H1 (cell line): ENCODE results near the gene RUFY3. TPM values are rescaled to one million over a fixed set of nuclear protein-coding genes. Genes with fewer than 3 reads are reported as not detected.

Source experiments
- CTCF ChIA-PET: fragments of 300-600 bp; sonication (Branson Sonifier 250); formaldehyde crosslinking; loops from one replicate; lab custom pipeline; 2021; ENCODE audit not compliant: partially characterized antibody; lab: Charles Lee
- POLR2A ChIA-PET: fragments of 300-600 bp; sonication (Branson Sonifier 250); formaldehyde crosslinking; loops from one replicate; lab custom pipeline; 2021; ENCODE audit warnings: inconsistent platforms; ENCODE audit not compliant: partially characterized antibody; lab: Charles Lee
- DNase-seq, 2 experiments: peaks; one replicate each; pipeline versions ENCODE4 v3.0.0 to v3.0.0-alpha.2; 2010 to 2022; ENCODE audit warnings: low spot score in 2 of 2, low read depth in 1 of 2, mixed read lengths in 1 of 2
- FAIRE-seq: peaks from 2 replicates; lab custom pipeline; 2011; peaks lifted over from hg19 to GRCh38; lab: Jason Lieb, UNC
- H2AFZ ChIP-seq: 2 replicates; pipeline ENCODE4 v1.8.1; 2012; ENCODE audit warnings: low read length, inconsistent platforms
- H2AK5ac ChIP-seq: 2 replicates; pipeline ENCODE4 v1.6.1; 2013; ENCODE audit warnings: low read depth, low read length
- H2BK120ac ChIP-seq: replicated peaks from 2 replicates; pipeline ENCODE3; 2013; ENCODE audit warnings: low read depth, low read length, inconsistent platforms
- H2BK12ac ChIP-seq: 2 replicates; pipeline ENCODE4 v1.6.1; 2013; ENCODE audit warnings: low read depth, low read length
- H2BK15ac ChIP-seq: 2 replicates; pipeline ENCODE4 v1.6.1; 2013; ENCODE audit warnings: low read length
- H2BK20ac ChIP-seq: 2 replicates; pipeline ENCODE4 v1.6.1; 2013; ENCODE audit warnings: low read length
- H2BK5ac ChIP-seq: 2 replicates; pipeline ENCODE4 v1.6.1; 2013; ENCODE audit warnings: low read depth, low read length
- H3K14ac ChIP-seq: 2 replicates; pipeline ENCODE4 v1.6.1; 2013; ENCODE audit warnings: inconsistent platforms; ENCODE audit not compliant: insufficient read length
- H3K18ac ChIP-seq: 2 replicates; pipeline ENCODE4 v1.6.1; 2013; ENCODE audit warnings: low read length; ENCODE audit errors: extremely low read depth
- H3K23ac ChIP-seq: 2 replicates; pipeline ENCODE4 v1.6.1; 2013; ENCODE audit warnings: inconsistent platforms; ENCODE audit not compliant: insufficient read length
- H3K23me2 ChIP-seq: 2 replicates; pipeline ENCODE4 v1.6.1; 2013; ENCODE audit warnings: low read depth, low read length
- H3K27ac ChIP-seq: 2 replicates; pipeline ENCODE4 v1.6.1; 2011; ENCODE audit warnings: low read depth, low read length, inconsistent platforms
- H3K27me3 ChIP-seq, 4 experiments: replicated peaks in 1 of 4; 1 replicate in 1 of 4; 2 replicates in 3 of 4; pipeline versions ENCODE4 v1.6.1 to v1.8.1; 2011 to 2013; ENCODE audit warnings: low read length in 3 of 4, mild to moderate bottlenecking in 3 of 4, inconsistent platforms in 2 of 4, mixed read lengths in 2 of 4, moderate library complexity in 1 of 4; ENCODE audit not compliant: control insufficient read depth in 3 of 4, insufficient read depth in 3 of 4; ENCODE audit errors: extremely low read depth in 1 of 4
- H3K36me3 ChIP-seq, 4 experiments: 2 replicates each; pipeline versions ENCODE4 v1.6.1 to v1.8.1; 2011 to 2013; ENCODE audit warnings: mild to moderate bottlenecking in 4 of 4, low read length in 3 of 4, moderate library complexity in 2 of 4, control low read depth in 1 of 4, inconsistent platforms in 1 of 4; ENCODE audit not compliant: insufficient read depth in 4 of 4, control insufficient read depth in 2 of 4
- H3K4ac ChIP-seq: replicated peaks from 2 replicates; pipeline ENCODE3; 2013; ENCODE audit warnings: low read length, low read depth, mixed read lengths, inconsistent platforms; ENCODE audit not compliant: insufficient read length
- H3K4me1 ChIP-seq, 4 experiments: replicated peaks in 1 of 4; 1 replicate in 1 of 4; 2 replicates in 3 of 4; pipeline versions ENCODE4 v1.6.1 to v1.8.1; 2011 to 2013; ENCODE audit warnings: low read length in 3 of 4, inconsistent platforms in 2 of 4, mixed read lengths in 1 of 4; ENCODE audit not compliant: insufficient read depth in 4 of 4, control insufficient read depth in 3 of 4
- H3K4me2 ChIP-seq, 2 experiments: 2 replicates each; pipeline versions ENCODE4 v1.6.1 to v1.8.1; 2011 to 2013; ENCODE audit warnings: low read depth in 2 of 2, low read length in 2 of 2, control low read depth in 1 of 2, inconsistent platforms in 1 of 2, mild to moderate bottlenecking in 1 of 2; ENCODE audit not compliant: insufficient read depth in 1 of 2
- H3K4me3 ChIP-seq, 4 experiments: fragments of 200-600, 300-600 bp in 1 of 4; sonication (generic), shearing (Covaris generic), sonication (Bioruptor Twin) in 1 of 4; 2 replicates each; pipeline versions ENCODE4 v1.5.1 to v1.8.1; 2011 to 2016; ENCODE audit warnings: low read length in 4 of 4, low read depth in 3 of 4, control low read depth in 2 of 4, inconsistent platforms in 2 of 4, mild to moderate bottlenecking in 2 of 4, mixed read lengths in 1 of 4, moderate library complexity in 1 of 4; ENCODE audit not compliant: insufficient read depth in 2 of 4; ENCODE audit errors: extremely low read depth in 1 of 4
- H3K56ac ChIP-seq: replicated peaks from 2 replicates; pipeline ENCODE3; 2013; ENCODE audit warnings: low read depth, mild to moderate bottlenecking, mixed read lengths, low read length, inconsistent platforms; ENCODE audit not compliant: insufficient read length
- H3K79me1 ChIP-seq: 2 replicates; pipeline ENCODE4 v1.6.1; 2013; ENCODE audit warnings: low read depth, low read length, control low read depth
- H3K79me2 ChIP-seq, 2 experiments: 2 replicates each; pipeline versions ENCODE4 v1.6.1 to v1.8.1; 2012 to 2013; ENCODE audit warnings: low read length in 2 of 2, mild to moderate bottlenecking in 2 of 2, inconsistent platforms in 1 of 2; ENCODE audit not compliant: insufficient read depth in 2 of 2, control insufficient read depth in 1 of 2
- H3K9ac ChIP-seq, 4 experiments: replicated peaks in 1 of 4; 1 replicate in 1 of 4; 2 replicates in 3 of 4; pipeline versions ENCODE4 v1.6.1 to v1.8.1; 2011 to 2013; ENCODE audit warnings: low read depth in 3 of 4, low read length in 3 of 4, control low read depth in 2 of 4, mild to moderate bottlenecking in 2 of 4, moderate library complexity in 2 of 4, inconsistent platforms in 1 of 4; ENCODE audit errors: extremely low read depth in 1 of 4
- H3K9me3 ChIP-seq, 2 experiments: 2 replicates each; pipeline versions ENCODE4 v1.6.1 to v1.8.1; 2012 to 2013; ENCODE audit warnings: mild to moderate bottlenecking in 2 of 2, moderate library complexity in 2 of 2, control low read depth in 1 of 2, inconsistent platforms in 1 of 2, low read depth in 1 of 2, low read length in 1 of 2, mixed read lengths in 1 of 2; ENCODE audit not compliant: insufficient read depth in 2 of 2
- H4K20me1 ChIP-seq, 2 experiments: replicated peaks in 1 of 2; 2 replicates each; pipeline versions ENCODE3 to v1.8.1; 2011 to 2013; ENCODE audit warnings: inconsistent platforms in 2 of 2, low read length in 2 of 2, mild to moderate bottlenecking in 1 of 2; ENCODE audit not compliant: insufficient read depth in 2 of 2, control insufficient read depth in 1 of 2
- H4K5ac ChIP-seq: 2 replicates; pipeline ENCODE4 v1.6.1; 2013; ENCODE audit warnings: low read length, low read depth, mixed read lengths, inconsistent platforms; ENCODE audit not compliant: insufficient read length
- H4K8ac ChIP-seq: 2 replicates; pipeline ENCODE4 v1.8.0; 2013; ENCODE audit warnings: mild to moderate bottlenecking, moderate library complexity, low read length, inconsistent platforms; ENCODE audit not compliant: insufficient read depth; ENCODE audit errors: extremely low read depth
- H4K91ac ChIP-seq: replicated peaks from 2 replicates; pipeline ENCODE3; 2013; ENCODE audit warnings: low read length, mixed read lengths, inconsistent platforms; ENCODE audit not compliant: insufficient read length
- NRF1 ChIP-seq: IDR thresholded peaks from 2 replicates; pipeline ENCODE4 v1.6.1; 2011; ENCODE audit warnings: mild to moderate bottlenecking, low read depth, low read length, improper control_type of control experiment
- POU5F1 ChIP-seq: IDR thresholded peaks from 2 replicates; pipeline ENCODE4 v1.6.1; 2011; ENCODE audit warnings: low read depth, mild to moderate bottlenecking, low read length, moderate library complexity
- WGBS, 2 experiments: shearing (Covaris generic) in 1 of 2; methylation state at CpG; one replicate each; pipeline versions ENCODE4 v1.1.6 to v1.1.7; 2013 to 2015; ENCODE audit warnings: low lambda C conversion rate in 2 of 2, mixed read lengths in 2 of 2, inconsistent platforms in 1 of 2, low coverage in 1 of 2, missing lambda C conversion rate in 1 of 2; ENCODE audit not compliant: insufficient replicate concordance in 2 of 2, insufficient coverage in 1 of 2, insufficient read length in 1 of 2; ENCODE audit errors: extremely low coverage in 1 of 2, missing lambda C conversion rate in 1 of 2; 5-methylcytosine and 5-hydroxymethylcytosine counted together
- polyA plus RNA-seq, 7 experiments: library from polyadenylated mRNA; depleted of rRNA in 3 of 7; stranded (reverse) in 5 of 7; unstranded in 2 of 7; fragments of >200 nt in 5 of 7; fragments of 200-250 nt in 2 of 7; gene quantifications; 1 replicate in 5 of 7; 2 replicates in 1 of 7; 4 replicates in 1 of 7; pipeline versions ENCODE4 v1.2.1 to v1.2.3, GENCODE V29; 2011 to 2013; ENCODE audit warnings: missing spikeins in 2 of 7, mixed read lengths in 2 of 7
- total RNA-seq: library from RNA; stranded (reverse); fragmentation: NEBNext Ultra II Directional; extraction: Animal tissue kit (Norgen Biotek cat#: 25700); gene quantifications from 2 replicates; pipeline ENCODE4 v1.2.1, GENCODE V29; 2021

Gene RUFY3
- total and polyA plus RNA-seq, 2 of the 8 experiments (the other 6 are each of a cell fraction or from before 2014, with no cell fraction given) = 7.8 to 33.1 TPM

- FAIRE-seq = no peak
Measured at GRCh38 chr4:70759126-70759525, 37.4 kb downstream of the RUFY3 start.

More at GRCh38 chr4:70759126-70759525, 37.4 kb downstream of the RUFY3 start:
- CTCF ChIA-PET = interaction anchor here (0.7 to 2.8 kb wide), 6 partner anchors 14 to 1059 kb away, joined by 3 to 8 read pairs (median 4); no protein-coding TSS in a partner anchor
- H3K9me3 ChIP-seq = no peaks in the 10 kb centered on the region
- H2AFZ ChIP-seq = no peak overlapping the region
- no peaks in the 10 kb centered on the region for H4K20me1 ChIP-seq
- no peak overlapping the region for H3K23ac ChIP-seq
- H3K4ac ChIP-seq = no peak overlapping the region
- no peak overlapping the region for H2BK15ac ChIP-seq
- H3K27ac ChIP-seq = no peak overlapping the region
- H2BK12ac ChIP-seq = no peak overlapping the region
- no peak overlapping the region for H4K91ac ChIP-seq
- H3K36me3 ChIP-seq = no peaks in the 10 kb centered on the region
- no peak overlapping the region for H3K9ac ChIP-seq
- no peak overlapping the region for H2BK120ac ChIP-seq
- H2BK5ac ChIP-seq = no peak overlapping the region
- no peak overlapping the region for H3K14ac ChIP-seq
- DNase-seq = no peak
- H3K27me3 ChIP-seq = no peaks in the 10 kb centered on the region
- TF ChIP-seq NRF1 (no peak), POU5F1 (no peak)
- WGBS, 2 experiments = 87% methylated on average over 1 of the region's 1 CpG; no CpG with 5 or more reads in 1 of the 2 experiments
- no peaks in the 10 kb centered on the region for H3K4me1 ChIP-seq
- H4K5ac ChIP-seq = no peak overlapping the region
- no peak overlapping the region for H3K4me3 ChIP-seq
- H2BK20ac ChIP-seq = no peak overlapping the region
- H4K8ac ChIP-seq = no peak overlapping the region
- no peaks in the 10 kb centered on the region for H3K79me2 ChIP-seq
- no peak overlapping the region for H2AK5ac ChIP-seq
- no peak overlapping the region for H3K4me2 ChIP-seq
- H3K79me1 ChIP-seq = no peaks in the 10 kb centered on the region
- H3K18ac ChIP-seq = no peak overlapping the region
- H3K56ac ChIP-seq = no peak overlapping the region
- POLR2A ChIA-PET = interaction anchor here (0.6 kb wide), 1 partner anchor 9 kb away, joined by 5 read pairs; no protein-coding TSS in a partner anchor
- H3K23me2 ChIP-seq = no peaks in the 10 kb centered on the region
